Measurements from ENCODE around the gene KLHL7.
A peak's percentile ranks its signal among the peaks of the same experiment; 100 is the strongest.

Gene KLHL7, protein sequence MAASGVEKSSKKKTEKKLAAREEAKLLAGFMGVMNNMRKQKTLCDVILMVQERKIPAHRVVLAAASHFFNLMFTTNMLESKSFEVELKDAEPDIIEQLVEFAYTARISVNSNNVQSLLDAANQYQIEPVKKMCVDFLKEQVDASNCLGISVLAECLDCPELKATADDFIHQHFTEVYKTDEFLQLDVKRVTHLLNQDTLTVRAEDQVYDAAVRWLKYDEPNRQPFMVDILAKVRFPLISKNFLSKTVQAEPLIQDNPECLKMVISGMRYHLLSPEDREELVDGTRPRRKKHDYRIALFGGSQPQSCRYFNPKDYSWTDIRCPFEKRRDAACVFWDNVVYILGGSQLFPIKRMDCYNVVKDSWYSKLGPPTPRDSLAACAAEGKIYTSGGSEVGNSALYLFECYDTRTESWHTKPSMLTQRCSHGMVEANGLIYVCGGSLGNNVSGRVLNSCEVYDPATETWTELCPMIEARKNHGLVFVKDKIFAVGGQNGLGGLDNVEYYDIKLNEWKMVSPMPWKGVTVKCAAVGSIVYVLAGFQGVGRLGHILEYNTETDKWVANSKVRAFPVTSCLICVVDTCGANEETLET

DNA sequence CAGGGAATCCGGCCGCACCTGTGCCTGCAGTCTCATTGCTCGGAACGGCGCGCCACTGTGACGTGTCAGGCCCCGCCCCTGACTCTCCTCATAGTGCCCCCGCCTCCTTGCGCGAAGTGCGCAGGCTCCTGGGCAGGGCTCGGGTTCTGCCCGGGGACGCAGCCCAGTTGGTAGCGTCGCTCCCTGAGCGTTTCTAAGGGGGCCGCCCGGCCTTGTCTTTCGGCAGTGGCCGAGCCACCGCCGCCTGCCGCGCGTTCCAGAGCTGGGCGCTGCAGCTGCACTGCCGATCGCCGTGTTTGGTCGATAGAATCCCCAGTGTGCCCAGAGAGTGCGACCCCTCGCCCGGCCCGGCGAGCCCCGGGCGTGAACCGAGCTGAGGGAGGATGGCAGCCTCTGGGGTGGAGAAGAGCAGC lies at the start of gene KLHL7:
Gene KLHL7 (plus strand): TSS at position 142 of the 413 bp plus-strand sequence. CDS start 242 bp downstream, at position 384.
- DNase-seq: peak; percentile 99

DNA sequence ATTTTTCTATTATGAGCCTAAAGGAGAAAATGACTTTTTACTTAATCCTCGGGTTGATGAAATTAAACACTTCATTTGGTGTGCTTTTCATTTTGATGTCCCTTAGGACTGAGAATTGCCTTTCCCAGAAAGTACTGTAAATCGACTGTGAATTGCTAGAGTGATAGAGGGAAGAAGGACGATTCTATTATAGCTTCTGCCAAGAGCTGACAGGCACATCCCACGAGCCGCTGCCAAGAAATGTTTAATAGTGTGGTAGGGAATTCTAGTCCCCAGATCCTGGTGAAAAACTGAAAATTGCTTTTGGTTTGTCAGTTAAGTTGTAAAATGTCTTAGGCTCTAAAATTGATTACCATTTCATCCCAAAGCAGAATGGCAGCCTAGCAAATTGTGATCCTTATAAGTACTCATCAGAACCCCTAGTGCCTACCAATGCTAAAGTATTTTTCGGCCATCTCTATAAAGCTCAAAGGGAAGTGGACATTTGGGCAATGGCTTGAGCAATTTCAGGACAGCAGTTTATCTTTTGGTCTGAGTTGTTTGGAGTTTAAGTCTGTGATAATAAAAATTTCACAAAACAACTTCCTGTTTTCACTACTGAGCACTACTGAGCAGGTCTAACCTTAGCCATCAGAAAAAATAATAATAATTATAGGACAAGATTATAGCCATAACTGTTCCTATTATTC lies 47.0 kb upstream of the KLHL7 start:
- no peak for DNase-seq

DNA sequence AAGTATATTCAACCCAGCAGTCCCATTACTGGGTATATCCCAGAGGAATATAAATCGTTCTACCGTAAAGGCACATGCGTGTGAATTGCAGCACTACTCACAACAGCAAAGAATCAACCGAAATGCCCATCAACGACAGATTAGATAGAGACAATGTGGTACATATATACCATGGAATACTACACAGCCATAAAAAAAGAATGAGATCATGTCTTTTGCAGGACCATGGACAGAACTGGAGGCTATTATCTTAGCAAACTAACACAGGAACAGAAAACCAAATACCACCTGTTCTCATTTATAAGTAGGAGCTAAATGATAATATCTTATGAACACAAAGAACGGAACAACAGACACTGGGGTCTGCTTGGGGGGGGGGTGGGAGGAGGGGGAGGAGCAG lies 44.3 kb upstream of the KLHL7 start:
- no peak for DNase-seq

DNA sequence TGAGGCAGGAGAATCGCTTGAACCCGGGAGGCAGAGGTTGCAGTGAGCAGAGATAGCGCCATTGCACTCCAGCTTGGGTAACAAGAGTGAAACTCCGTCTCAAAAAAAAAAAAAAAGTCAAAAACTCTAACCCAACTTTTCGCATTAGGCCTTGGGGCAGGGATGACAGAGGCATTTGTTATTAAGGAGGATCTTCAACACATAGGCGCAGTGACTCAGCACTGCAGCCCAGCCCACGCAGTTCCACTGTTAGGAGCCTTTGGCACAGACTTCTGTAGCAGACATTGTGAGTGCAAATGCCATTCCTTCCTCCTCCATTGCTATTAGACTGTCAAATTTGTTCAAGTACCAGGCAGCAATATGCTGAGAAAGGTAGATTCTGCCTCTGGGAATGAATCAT lies 43.1 kb upstream of the KLHL7 start:
- DNase-seq: no peak

GRCh38 chr7:23065974-23066373 lies 39.6 kb upstream of the KLHL7 start:
- no peak for DNase-seq

GRCh38 chr7:23067271-23067670 lies 38.3 kb upstream of the KLHL7 start:
- DNase-seq: no peak

DNA sequence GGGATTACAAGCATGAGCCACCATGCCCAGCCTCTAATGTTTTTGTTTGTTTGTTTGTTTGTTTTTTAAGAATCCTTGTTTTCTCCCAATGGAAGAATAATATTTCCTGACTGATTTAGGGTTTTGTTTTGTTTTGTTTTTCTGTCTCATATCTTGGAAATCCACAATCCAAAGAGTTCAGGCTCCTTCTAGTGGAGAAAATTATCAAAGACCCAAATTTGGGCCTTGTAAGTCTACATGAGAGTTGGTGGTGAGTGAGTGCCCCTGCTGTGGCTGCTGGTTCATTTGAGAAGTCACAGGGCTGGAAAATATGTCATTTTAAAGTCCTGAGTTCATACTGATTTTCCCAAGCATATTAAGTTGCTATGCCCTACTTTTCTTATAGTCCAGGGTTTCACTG lies 33.5 kb upstream of the KLHL7 start:
- DNase-seq: no peak

- no peak for DNase-seq
Observed at GRCh38 chr7:23072922-23073321, 32.7 kb upstream of the KLHL7 start.

DNA sequence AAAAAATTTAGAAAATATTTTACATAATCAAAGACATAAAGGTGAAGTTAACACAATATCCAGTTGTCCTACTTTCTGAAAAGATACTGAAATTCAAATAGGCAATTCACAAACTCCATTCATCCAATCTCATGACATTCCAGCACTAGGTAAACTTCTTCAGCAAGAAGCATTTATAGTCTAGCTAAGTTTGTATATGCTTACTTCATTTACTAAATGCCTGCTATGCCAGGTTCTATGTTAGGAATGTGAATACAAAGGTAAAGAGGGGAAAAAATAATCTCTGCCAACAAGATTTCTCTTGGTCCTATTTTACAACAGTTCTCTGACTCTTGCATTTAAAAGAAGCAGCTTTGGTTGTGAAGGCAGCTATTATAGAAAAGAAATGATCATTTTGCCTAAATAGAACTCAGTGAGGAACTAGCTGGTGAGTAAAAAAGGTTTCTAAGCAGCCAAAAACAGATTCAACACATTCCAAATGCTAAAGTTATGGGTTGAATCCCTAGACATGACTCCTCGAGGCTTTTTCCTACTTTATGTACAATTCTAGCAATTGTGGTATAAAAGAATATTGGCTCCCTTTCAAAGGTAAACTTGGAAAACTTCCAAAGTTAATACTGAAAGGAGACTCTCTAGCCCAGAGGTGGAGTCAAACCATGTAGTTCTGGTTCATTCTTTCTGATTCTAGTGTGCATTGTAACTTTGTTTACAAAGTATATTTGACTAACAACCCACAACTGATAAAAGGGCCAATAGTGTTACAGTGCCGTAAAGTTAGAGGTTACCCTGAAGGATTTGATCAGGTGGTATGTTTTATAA lies 30.9 kb upstream of the KLHL7 start:
- DNase-seq: peak; percentile 28

DNA sequence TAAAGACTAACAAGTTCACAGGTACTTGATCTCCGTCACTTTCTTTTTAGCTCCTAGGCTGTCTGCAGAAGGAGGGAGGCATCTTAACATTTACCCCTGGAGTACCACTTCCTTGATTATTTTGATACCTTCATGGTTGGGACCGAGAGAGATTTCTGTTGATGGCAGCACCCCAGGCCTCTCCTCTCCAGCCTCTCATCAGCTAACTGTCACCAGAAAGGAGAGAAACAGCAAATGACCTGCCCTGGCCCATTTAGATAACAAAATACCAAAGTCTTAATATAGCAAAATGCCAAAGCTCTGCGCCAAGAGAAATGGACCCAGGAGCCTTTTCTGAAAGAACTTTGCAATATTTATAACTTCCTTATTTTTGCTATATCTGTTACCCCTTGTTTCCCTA lies 30.0 kb upstream of the KLHL7 start:
- DNase-seq: no peak

- DNase-seq: no peak
Observed at GRCh38 chr7:23076772-23077171, 28.8 kb upstream of the KLHL7 start.

- no peak for DNase-seq
Observed at GRCh38 chr7:23093111-23093510, 12.5 kb upstream of the KLHL7 start.

DNA sequence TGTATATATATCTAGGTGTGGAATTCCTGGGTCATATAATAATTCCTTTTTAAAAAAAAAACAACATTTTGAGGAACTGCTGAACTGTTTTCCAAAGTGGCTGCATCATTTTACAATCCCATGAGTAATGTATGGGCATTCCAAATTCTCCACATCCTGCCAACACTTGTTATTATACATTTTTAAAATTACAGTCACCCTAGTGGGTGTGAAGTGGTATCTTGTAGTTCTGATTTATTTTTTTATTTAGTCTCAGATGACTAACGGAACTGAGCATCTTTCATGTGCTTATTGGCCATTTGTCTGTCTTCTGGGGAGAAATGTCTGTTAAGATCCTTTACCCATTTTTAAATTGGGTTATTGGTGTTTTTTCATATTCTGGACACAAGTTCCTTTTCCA lies 12.0 kb upstream of the KLHL7 start:
- no peak for DNase-seq

DNA sequence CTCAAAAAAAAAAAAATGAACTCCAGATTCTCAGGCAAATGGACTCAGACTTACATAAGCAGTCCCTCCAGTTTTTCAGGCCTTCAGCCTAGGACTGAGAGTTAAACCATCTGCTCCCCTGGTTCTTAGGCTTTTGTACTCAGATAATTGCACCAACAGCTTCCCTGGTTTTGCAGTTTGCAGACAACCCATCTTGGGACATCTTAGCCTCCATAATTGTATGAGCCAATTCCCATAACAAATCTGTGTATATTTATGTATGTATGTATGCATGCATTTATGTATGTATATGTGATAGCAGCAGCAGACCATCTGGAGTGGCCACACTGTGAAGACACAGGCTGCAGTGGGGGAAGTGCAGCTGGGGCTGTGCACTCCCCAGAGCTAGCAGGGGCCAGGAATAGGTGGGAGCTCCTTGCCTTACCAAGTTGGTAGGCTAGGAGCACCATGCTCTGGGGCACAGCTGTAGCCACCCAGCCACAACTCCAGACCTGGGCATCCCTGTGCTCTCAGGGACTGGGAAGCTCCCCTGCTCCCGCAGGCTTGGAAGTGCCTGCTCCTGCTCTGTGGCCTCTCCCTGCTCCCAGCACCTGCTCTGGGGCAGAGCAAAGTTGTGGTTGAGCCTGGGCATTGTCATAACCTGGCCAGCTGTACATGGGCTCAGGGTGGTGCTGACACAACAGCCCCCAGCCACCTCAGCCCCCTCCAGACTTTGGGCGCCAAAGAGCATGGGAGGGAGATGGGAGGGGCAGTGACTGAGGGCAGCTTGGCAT lies 8.9 kb upstream of the KLHL7 start:
- no peak for DNase-seq

GRCh38 chr7:23098029-23098428 lies 7.6 kb upstream of the KLHL7 start:
- DNase-seq: no peak

DNA sequence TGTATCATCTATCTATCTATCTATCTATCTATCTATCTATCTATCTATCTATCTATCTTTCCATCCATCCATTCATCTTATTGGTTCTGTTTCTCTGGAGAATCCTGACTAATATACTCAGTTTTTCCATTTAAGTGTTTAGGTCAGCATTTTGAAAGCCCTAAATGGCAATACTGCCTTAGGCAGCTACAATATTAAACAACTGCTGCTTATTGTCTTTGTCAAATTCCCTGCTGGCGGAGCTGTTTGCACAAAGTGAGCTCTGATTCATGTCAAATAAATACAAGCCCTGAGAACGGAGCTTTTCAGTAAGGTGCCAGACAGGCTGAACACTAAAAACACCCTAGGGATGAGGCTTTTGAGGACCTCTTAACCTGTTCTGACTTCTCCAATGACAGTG lies 7.1 kb upstream of the KLHL7 start:
- DNase-seq: no peak

DNA sequence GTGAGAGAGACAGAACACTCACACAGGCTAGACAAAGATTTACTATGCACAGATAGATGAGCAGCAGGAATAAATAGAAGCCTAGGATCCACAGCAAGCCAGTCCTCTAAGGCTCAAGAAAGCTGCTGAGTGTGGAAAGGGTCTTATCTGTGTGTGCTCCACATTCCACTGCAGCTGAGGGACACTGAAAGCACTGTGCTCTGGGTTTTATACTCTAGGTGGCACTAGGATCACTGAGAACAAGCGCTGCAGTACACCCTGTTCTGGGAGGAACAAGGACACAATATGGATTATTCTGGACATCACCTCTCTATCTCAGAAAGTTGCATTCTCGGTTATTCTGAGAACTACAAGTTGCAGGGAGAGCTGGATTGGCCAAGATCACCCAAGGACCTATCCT lies 4.9 kb upstream of the KLHL7 start:
- DNase-seq: no peak

DNA sequence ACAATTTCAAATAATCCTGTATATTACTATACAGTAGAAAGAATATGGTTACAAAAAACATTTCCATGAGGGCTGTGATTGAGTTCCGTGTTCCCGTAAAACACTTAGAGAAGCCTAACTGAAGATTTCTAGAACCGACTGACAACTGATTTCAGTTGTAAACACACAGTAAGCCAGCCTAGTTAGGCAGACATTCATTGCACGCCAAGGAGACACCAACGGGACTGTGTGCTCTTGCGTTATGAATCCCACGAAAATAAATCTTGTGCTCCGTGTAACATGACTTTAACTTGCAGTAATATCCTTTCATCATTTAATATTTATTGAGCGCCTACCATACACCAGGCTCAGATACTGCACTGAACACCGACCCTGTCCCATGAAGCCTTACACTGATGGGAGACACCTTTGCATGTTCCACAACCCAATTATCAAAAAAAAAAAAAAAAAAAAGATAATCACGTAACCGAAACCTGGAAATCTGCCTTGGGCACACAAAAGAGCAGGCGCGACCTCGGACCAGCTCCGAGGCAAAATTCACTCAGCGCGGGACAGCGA lies 420 bp upstream of the KLHL7 start:
- no peak for DNase-seq

GRCh38 chr7:23106057-23106822 lies 655 bp downstream of the KLHL7 start:
- DNase-seq: peak; percentile 66

DNA sequence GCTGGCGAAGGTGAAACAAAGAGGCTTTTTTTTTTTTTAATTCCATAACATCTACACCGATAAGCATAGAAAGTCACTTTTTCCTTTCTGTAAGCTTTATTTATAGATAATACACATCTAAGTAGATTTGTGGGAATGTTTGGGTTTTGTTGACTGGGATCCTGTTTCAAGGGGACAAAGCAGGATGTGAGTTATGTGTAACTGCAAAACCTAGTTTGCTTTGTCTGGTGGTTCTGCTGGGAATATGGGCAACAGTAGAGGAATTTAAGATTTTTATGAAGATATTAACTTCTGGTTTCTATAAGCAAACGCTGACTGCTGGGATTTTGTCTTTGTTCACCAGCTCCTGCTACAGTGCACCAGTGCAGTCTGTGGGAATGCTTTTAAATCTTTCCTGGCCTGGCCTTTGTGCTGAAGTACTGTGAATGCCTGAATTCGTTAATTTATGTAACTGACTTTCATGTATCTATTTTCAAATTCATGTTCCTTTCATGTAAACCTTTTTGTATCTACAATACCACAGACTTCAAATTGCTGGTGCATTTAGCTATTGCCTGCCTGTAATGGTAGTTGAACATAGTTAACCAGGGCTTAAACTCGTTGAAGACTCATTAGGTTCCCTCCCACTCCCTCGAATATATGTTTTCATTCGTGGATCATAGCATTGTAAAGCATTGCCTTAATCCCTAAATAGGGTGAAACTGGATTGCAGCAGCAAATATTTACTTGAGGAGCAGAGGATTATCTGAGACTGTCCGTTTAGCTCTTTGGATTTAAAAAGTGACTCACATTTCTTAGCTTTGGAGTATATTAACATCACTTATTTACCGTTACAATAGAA lies 1.5 kb downstream of the KLHL7 start:
- DNase-seq: no peak
